Measurements from ENCODE around the gene CTSZ. TPM values are rescaled to one million over a fixed set of nuclear protein-coding genes. Genes with fewer than 3 reads are reported as not detected.
"Not testable (repeated sequence)": the region's sequence is repeated elsewhere in the genome, so short reads cannot be mapped to it uniquely, and the experiment has no call there.

The CTSZ gene
- total RNA-seq, 1 donor from 2014 or later, result 150 TPM

- Mint-ChIP-seq H3K27ac (ENCODE audit: unreplicated experiment) (peak overlapping the region; percentile 42), H3K4me3 (ENCODE audit: unreplicated experiment) (no peak overlapping the region), H3K9me3 (ENCODE audit: unreplicated experiment) (no peaks in the 10 kb centered on the region), H3K36me3 (ENCODE audit: low read depth, unreplicated experiment) (peaks cover 4% of the 10 kb centered on the region), H3K27me3 (ENCODE audit: unreplicated experiment) (peaks cover 14% of the 10 kb centered on the region), H3K4me1 (ENCODE audit: unreplicated experiment) (peaks cover 53% of the 10 kb centered on the region)
- DNase-seq (ENCODE audit: low spot score), result no peak
- TF ChIP-seq CTCF (IDR thresholded peaks at IDR 0.05; ENCODE audit: unreplicated experiment), result no peak
Measured at GRCh38 chr20:59014680-59015389, 7.8 kb upstream of the CTSZ start.

- Mint-ChIP-seq H3K4me3 (ENCODE audit: unreplicated experiment) (no peak overlapping the region), H3K9me3 (ENCODE audit: unreplicated experiment) (no peaks in the 10 kb centered on the region), H3K4me1 (ENCODE audit: unreplicated experiment) (peaks cover 61% of the 10 kb centered on the region), H3K27ac (ENCODE audit: unreplicated experiment) (peak overlapping the region; percentile 86), H3K36me3 (ENCODE audit: low read depth, unreplicated experiment) (peaks cover 4% of the 10 kb centered on the region), H3K27me3 (ENCODE audit: unreplicated experiment) (peaks cover 15% of the 10 kb centered on the region)
- TF ChIP-seq CTCF (IDR thresholded peaks at IDR 0.05; ENCODE audit: unreplicated experiment), result no peak
- no peak for DNase-seq (ENCODE audit: low spot score)
Measured at GRCh38 chr20:59013959-59014608, 7.0 kb upstream of the CTSZ start.

- H3K36me3 Mint-ChIP-seq (ENCODE audit: low read depth, unreplicated experiment), result peaks cover 4% of the 10 kb centered on the region
- TF ChIP-seq CTCF (IDR thresholded peaks at IDR 0.05; ENCODE audit: unreplicated experiment), result no peak
- DNase-seq (ENCODE audit: low spot score), result no peak
- H3K4me1 Mint-ChIP-seq (ENCODE audit: unreplicated experiment), result peaks cover 64% of the 10 kb centered on the region
- no peak overlapping the region for H3K4me3 Mint-ChIP-seq (ENCODE audit: unreplicated experiment)
- H3K27me3 Mint-ChIP-seq (ENCODE audit: unreplicated experiment), result peaks cover 14% of the 10 kb centered on the region
- H3K27ac Mint-ChIP-seq (ENCODE audit: unreplicated experiment), result peak overlapping the region; percentile 100
- no peaks in the 10 kb centered on the region for H3K9me3 Mint-ChIP-seq (ENCODE audit: unreplicated experiment)
Measured at GRCh38 chr20:59013031-59013951, 6.2 kb upstream of the CTSZ start.

DNA sequence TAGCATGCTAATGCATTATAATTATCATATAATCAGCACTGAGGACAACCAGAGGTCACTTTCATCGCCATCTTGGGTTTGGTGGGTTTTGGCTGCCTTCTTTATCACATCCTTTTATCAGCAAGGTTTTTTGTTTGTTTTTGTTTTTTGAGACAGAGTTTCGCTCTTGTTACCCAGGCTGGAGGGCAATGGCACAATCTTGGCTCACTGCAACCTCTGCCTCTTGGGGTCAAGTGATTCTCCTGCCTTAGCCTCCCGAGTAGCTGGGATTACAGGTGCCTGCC, 4.8 kb upstream of the CTSZ start:
- not testable (repeated sequence) for H3K9me3 Mint-ChIP-seq (ENCODE audit: unreplicated experiment); H3K36me3 Mint-ChIP-seq (ENCODE audit: low read depth, unreplicated experiment); DNase-seq (ENCODE audit: low spot score)
- Mint-ChIP-seq H3K4me3 (ENCODE audit: unreplicated experiment) (peak overlapping the region; percentile 75), H3K4me1 (ENCODE audit: unreplicated experiment) (peaks cover 51% of the 10 kb centered on the region), H3K27ac (ENCODE audit: unreplicated experiment) (peak overlapping the region; percentile 100), H3K27me3 (ENCODE audit: unreplicated experiment) (peaks cover 14% of the 10 kb centered on the region)

- Mint-ChIP-seq H3K9me3 (ENCODE audit: unreplicated experiment) (no peaks in the 10 kb centered on the region), H3K4me1 (ENCODE audit: unreplicated experiment) (peaks cover 47% of the 10 kb centered on the region), H3K4me3 (ENCODE audit: unreplicated experiment) (peak overlapping the region; percentile 75), H3K36me3 (ENCODE audit: low read depth, unreplicated experiment) (no peaks in the 10 kb centered on the region), H3K27ac (ENCODE audit: unreplicated experiment) (peak overlapping the region; percentile 100), H3K27me3 (ENCODE audit: unreplicated experiment) (peaks cover 14% of the 10 kb centered on the region)
- TF ChIP-seq CTCF (IDR thresholded peaks at IDR 0.05; ENCODE audit: unreplicated experiment), result no peak
- peak; percentile 79 for DNase-seq (ENCODE audit: low spot score)
Measured at GRCh38 chr20:59010995-59011873, 4.2 kb upstream of the CTSZ start.
